Activated CD8-positive, alpha-beta T cell treated with anti-CD3 and anti-CD28 coated beads, Interleukin-2, amount 10 ng/mL, durations not matched to agents 7 days and 5 days (primary cell): ENCODE results near the gene RFWD3. TPM values are rescaled to one million over a fixed set of nuclear protein-coding genes. Genes with fewer than 3 reads are reported as not detected.

Source experiments
- ATAC-seq: fragments of 150-1000 bp; cut with Tn5 transposase; one replicate; pipeline ENCODE4 v1.10.0; 2021; ENCODE audit warnings: moderate library complexity
- CTCF ChIA-PET: fragments of 350-600 bp; sonication (Branson Sonifier 250); formaldehyde crosslinking; loops from one replicate; lab custom pipeline; 2021; ENCODE audit warnings: antibody characterized with exemption; lab: Charles Lee
- POLR2A ChIA-PET: fragments of 350-600 bp; sonication (Branson Sonifier 250); formaldehyde crosslinking; loops from one replicate; lab custom pipeline; 2021; ENCODE audit warnings: antibody characterized with exemption; lab: Charles Lee
- DNase-seq: peaks from one replicate; pipeline ENCODE4 v3.0.0-alpha.2; 2020
- H3K27ac Mint-ChIP-seq: one replicate; pipeline ENCODE4 v1.8.0; 2021; ENCODE audit warnings: mild to moderate bottlenecking, mixed read lengths
- H3K27me3 Mint-ChIP-seq: one replicate; pipeline ENCODE4 v1.8.0; 2021; ENCODE audit warnings: low read depth, mixed read lengths
- H3K36me3 Mint-ChIP-seq: one replicate; pipeline ENCODE4 v1.8.0; 2021; ENCODE audit warnings: low read depth, mixed read lengths
- H3K4me1 Mint-ChIP-seq: one replicate; pipeline ENCODE4 v1.8.0; 2021; ENCODE audit warnings: low read depth, mixed read lengths
- H3K4me3 Mint-ChIP-seq: one replicate; pipeline ENCODE4 v1.8.0; 2021; ENCODE audit warnings: mild to moderate bottlenecking, mixed read lengths
- H3K9me3 Mint-ChIP-seq: one replicate; pipeline ENCODE4 v1.8.0; 2022; ENCODE audit warnings: mixed read lengths; ENCODE audit not compliant: insufficient read depth
- total RNA-seq, 2 experiments: library from RNA; stranded (reverse); gene quantifications; one replicate each; pipeline ENCODE4 v1.2.3, GENCODE V29; 2021

The RFWD3 gene
- total RNA-seq, 2 experiments from 2014 or later = 119 to 120 TPM

DNA sequence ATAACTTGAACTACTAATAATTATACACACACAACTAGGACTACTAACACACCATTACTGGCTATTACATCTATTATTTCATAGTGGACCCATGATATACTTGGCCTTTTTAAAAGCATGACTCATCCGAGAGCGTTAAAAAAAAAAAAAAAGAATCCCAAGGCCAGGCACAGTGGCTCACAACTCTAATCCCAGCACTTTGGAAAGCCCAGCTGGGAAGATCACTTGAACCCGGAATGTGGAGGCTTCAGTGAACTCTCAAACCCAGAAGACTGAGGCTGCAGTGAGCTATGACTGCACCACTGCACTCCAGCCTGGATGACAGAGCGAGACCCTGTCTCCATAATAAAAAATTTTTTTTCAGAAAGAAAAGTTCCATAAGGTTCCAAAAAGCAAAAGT is 62.8 kb downstream of the RFWD3 start:
- Mint-ChIP-seq H3K27me3 (no peaks in the 10 kb centered on the region), H3K36me3 (peaks cover 40% of the 10 kb centered on the region), H3K4me3 (peak overlapping the region; percentile 88), H3K4me1 (peaks cover 83% of the 10 kb centered on the region), H3K9me3 (no peaks in the 10 kb centered on the region), H3K27ac (peak overlapping the region; percentile 60)
- ChIA-PET CTCF (no interaction called here), POLR2A (no interaction called here)
- no peak for ATAC-seq
- no peak for DNase-seq

DNA sequence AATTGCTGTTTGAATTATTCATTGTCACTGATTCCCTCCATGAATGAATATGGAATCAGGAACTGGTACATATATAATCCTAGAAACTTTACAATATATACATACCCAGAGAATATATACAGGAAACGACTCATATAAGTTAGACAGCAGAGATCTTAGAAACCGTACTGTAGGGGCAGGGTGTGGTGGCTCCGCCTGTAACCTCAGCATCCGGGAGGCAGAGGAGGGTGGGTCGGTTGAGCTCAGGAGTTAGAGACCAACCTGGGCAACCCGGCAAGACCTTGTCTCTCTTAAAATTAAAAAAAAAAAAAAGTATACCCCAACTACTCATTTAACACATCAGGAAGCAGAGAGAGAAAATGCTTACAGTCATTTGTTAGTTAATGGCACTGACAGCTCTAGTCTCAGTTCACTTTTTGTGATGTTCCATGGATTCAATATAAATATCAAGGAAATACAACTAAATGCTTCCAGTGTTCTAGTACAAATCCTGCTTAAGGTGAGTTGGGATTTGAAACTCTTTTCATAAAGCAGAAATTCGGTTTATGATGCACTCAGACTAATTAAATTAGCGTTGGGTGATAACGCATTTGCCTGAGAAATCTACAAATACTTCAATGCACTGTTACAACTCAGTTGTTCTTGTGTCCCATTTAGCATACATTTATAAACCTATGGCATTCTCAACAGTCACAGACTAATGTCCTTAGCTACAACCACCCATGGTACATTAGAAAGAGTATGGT is 65.4 kb downstream of the RFWD3 start:
- ChIA-PET POLR2A (interaction anchor here (0.6 to 1.6 kb wide), 5 partner anchors 37 to 131 kb away, joined by 3 to 5 read pairs (median 3); partner anchors contain the start of gene MLKL), CTCF (interaction anchor here (2.5 kb wide), 1 partner anchor 21 kb away, joined by 10 read pairs; no protein-coding TSS in a partner anchor)
- H3K9me3 Mint-ChIP-seq = no peaks in the 10 kb centered on the region
- peaks cover 51% of the 10 kb centered on the region for H3K36me3 Mint-ChIP-seq
- peaks cover 72% of the 10 kb centered on the region for H3K4me1 Mint-ChIP-seq
- H3K27me3 Mint-ChIP-seq = no peaks in the 10 kb centered on the region
- DNase-seq (peak; percentile 89), ATAC-seq (peak; percentile 97)
- peak overlapping the region; percentile 70 for H3K4me3 Mint-ChIP-seq
- H3K27ac Mint-ChIP-seq = peak overlapping the region; percentile 87

DNA sequence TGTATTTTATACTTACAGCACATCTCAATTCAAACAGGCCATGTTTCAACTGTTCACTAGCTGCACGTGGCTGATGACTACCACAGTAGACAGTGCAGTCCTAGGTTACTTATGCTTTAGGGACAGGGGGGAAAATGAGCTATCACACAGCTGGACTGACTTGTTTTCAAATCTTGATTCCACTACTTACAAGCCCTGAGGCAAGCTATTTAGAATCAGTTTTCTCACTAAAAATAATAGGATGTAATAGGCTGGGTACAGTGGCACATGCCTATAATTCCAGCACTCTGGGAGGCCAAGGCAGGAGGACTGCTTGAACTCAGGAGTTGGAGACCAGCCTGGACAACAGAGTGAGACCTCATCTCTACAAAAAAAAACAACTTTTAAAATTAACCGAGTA is 70.1 kb downstream of the RFWD3 start:
- H3K27ac Mint-ChIP-seq = no peak overlapping the region
- no peak for ATAC-seq
- no peak for DNase-seq
- ChIA-PET CTCF (interaction anchor here (0.9 kb wide), 1 partner anchor 55 kb away, joined by 3 read pairs; no protein-coding TSS in a partner anchor), POLR2A (no interaction called here)
- H3K27me3 Mint-ChIP-seq = no peaks in the 10 kb centered on the region
- H3K9me3 Mint-ChIP-seq = no peaks in the 10 kb centered on the region
- H3K4me3 Mint-ChIP-seq = no peak overlapping the region
- H3K36me3 Mint-ChIP-seq = peaks cover 41% of the 10 kb centered on the region
- H3K4me1 Mint-ChIP-seq = peaks cover 46% of the 10 kb centered on the region

DNA sequence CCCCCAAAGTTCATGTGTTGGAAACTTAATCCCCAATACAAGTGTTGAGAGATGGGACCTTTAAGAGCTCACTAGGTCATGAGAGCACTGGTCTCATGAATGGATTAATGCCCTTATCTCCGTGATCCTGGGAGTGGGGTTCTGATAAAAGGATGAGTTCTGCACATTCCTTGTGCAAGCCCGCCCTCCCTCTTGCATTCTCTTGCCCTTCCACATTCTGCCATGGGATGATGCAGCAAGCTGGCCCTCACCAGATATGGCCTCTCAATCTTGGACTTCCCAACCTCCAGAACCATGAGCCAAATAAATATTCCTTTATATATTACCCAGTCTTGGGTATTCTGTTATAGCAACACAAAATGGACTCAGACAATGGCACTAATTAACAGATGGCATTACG is 73.8 kb downstream of the RFWD3 start:
- ATAC-seq (no peak), DNase-seq (no peak)
- Mint-ChIP-seq H3K4me3 (no peak overlapping the region), H3K9me3 (no peaks in the 10 kb centered on the region), H3K36me3 (peaks cover 31% of the 10 kb centered on the region), H3K27me3 (no peaks in the 10 kb centered on the region), H3K27ac (no peak overlapping the region), H3K4me1 (peaks cover 27% of the 10 kb centered on the region)
- ChIA-PET CTCF (no interaction called here), POLR2A (interaction anchor here (0.6 to 1.2 kb wide), 2 partner anchors 74 to 119 kb away, joined by 3 to 4 read pairs; partner anchors contain the start of gene RFWD3)

DNA sequence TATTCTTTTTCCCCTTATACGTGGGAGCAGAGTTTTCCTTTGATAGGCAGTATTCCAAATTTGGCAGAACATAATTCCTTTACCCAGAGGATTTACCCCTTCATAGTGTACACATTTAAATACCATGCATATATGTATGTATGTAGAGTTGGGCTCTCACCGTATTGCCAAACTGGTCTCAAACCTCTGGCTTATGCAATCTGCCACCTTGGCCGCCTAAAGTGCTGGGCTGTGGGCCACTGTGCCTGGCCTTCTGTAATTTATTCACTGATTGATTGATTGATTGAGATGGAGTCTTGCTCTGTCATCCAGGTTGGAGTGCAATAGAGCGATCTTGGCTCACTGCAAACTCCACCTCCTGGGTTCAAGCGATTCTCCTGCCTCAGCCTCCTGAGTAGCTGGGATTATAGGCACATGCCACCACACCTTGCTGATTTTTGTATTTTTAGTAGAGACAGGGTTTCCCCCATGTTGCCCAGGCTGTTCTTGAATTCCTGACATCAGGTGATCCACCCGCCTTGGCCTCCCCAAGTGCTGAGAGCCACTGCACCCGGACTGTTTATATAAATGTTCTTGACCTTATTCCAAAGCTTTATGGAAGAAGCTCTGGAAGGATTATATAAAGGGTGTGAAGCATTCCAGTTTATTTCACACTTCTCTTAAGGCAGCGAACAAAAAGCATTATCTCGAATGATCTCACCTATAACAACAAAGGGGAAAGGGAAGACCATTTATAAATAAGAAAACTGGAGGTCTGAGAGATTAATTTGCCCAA is 74.6 kb downstream of the RFWD3 start:
- Mint-ChIP-seq H3K9me3 (no peaks in the 10 kb centered on the region), H3K27me3 (no peaks in the 10 kb centered on the region)
- CTCF ChIA-PET = no interaction called here

DNA sequence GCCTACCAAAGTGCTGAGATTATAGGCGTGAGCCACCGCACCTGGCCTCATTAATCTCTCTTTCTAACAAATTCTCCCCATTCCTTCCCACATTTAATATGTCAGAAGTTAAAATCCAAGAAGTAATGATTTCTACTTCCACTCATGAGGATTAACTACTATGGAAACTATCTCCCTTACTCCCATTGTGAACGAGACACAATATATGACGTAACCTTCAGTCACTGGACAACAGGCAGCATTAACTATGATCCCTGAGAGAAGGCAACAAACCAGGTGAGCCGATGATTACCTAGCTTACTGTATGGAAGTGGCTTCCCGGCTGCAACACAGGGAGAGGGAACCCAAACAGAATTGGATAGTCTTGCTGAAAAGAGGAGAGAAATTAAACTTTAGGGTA is 79.7 kb downstream of the RFWD3 start:
- Mint-ChIP-seq H3K4me3 (no peak overlapping the region), H3K27me3 (no peaks in the 10 kb centered on the region), H3K9me3 (no peaks in the 10 kb centered on the region), H3K36me3 (peaks cover 28% of the 10 kb centered on the region), H3K27ac (peak overlapping the region; percentile 48), H3K4me1 (peaks cover 41% of the 10 kb centered on the region)
- ATAC-seq = no peak
- no peak for DNase-seq
- ChIA-PET POLR2A (no interaction called here), CTCF (interaction anchor here (1.0 kb wide), 1 partner anchor 11 kb away, joined by 3 read pairs; no protein-coding TSS in a partner anchor)

More for the DNA sequence above, 74.6 kb downstream of the RFWD3 start:
- POLR2A ChIA-PET = interaction anchor here (0.6 to 1.2 kb wide), 2 partner anchors 75 to 119 kb away, joined by 3 to 4 read pairs; partner anchors contain the start of gene RFWD3
- H3K36me3 Mint-ChIP-seq = peaks cover 34% of the 10 kb centered on the region
- no peak for ATAC-seq
- no peak for DNase-seq
- H3K27ac Mint-ChIP-seq = no peak overlapping the region
- no peak overlapping the region for H3K4me3 Mint-ChIP-seq
- peaks cover 32% of the 10 kb centered on the region for H3K4me1 Mint-ChIP-seq

DNA sequence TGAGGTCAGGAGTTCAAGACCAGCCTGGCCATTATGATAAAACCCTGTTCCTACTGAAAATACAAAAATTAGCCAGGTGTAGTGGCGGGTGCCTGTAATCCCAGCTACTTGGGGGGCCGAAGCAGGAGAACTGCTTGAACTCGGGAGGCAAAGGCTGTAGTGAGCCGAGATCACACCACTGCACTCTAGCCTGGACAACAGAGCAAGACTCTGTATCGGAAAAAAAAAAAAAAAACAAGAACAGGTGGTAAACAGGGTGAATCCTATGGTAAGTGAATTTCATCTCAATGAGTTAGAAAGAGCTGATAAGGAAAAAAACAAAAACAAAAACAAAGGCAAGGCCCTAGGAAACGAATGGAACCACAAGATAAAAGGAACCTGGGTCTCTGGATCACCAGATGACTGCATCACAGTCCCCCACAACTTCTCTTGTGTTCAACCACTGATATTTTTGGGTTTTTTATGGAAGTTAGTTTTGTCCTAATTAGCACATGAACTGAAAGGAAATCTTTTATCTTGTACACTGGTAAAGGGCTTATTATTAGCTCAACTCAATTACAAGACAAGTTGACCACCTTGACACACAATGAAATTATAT is 80.7 kb downstream of the RFWD3 start:
- ChIA-PET CTCF (interaction anchor here (0.8 to 1.0 kb wide), 2 partner anchors 10 to 11 kb away, joined by 3 read pairs; no protein-coding TSS in a partner anchor), POLR2A (interaction anchor here (0.6 to 1.0 kb wide), 2 partner anchors 8 to 106 kb away, joined by 3 to 4 read pairs; no protein-coding TSS in a partner anchor)
- H3K36me3 Mint-ChIP-seq = peaks cover 27% of the 10 kb centered on the region
- H3K27ac Mint-ChIP-seq = no peak overlapping the region
- no peak for DNase-seq
- H3K4me1 Mint-ChIP-seq = peaks cover 45% of the 10 kb centered on the region
- no peaks in the 10 kb centered on the region for H3K9me3 Mint-ChIP-seq
- H3K4me3 Mint-ChIP-seq = no peak overlapping the region
- ATAC-seq = peak; percentile 55
- H3K27me3 Mint-ChIP-seq = no peaks in the 10 kb centered on the region

DNA sequence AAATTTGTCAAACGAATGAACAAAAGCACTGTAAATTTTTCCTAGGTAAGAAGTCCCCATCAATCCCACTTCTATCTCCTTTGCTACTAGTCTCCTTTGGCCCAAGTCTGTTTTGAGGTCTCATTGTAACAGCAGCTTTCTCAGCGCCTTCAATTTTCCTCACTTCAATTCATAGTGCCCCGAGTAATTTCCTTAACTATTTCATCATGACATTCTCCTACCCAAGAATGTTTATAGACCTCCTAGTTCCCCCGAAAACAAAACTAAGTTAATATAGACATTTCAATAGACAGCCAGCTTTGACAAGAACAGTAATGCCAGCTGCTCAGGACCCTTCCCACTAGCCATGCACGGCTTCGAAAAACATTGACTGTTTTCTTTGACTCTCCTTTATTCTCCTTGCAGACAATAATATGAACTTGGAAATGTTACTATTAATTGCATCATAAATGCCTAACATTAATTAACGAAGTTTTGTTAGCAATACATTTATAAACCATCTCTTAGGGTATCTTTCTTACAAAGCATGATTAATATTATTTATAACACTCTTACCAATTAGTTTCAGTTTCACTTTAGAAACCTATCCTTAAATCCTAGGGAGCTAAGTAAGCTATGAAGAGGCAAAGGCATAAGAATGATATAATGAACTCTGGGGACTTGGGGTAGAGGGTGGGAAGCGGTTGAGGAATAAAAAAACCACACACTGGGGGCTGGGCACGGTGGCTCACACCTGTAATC is 82.6 kb downstream of the RFWD3 start:
- Mint-ChIP-seq H3K27me3 (no peaks in the 10 kb centered on the region), H3K4me3 (no peak overlapping the region), H3K27ac (no peak overlapping the region), H3K9me3 (no peaks in the 10 kb centered on the region), H3K36me3 (peaks cover 25% of the 10 kb centered on the region), H3K4me1 (peaks cover 51% of the 10 kb centered on the region)
- ChIA-PET CTCF (no interaction called here), POLR2A (no interaction called here)
- no peak for ATAC-seq
- no peak for DNase-seq

DNA sequence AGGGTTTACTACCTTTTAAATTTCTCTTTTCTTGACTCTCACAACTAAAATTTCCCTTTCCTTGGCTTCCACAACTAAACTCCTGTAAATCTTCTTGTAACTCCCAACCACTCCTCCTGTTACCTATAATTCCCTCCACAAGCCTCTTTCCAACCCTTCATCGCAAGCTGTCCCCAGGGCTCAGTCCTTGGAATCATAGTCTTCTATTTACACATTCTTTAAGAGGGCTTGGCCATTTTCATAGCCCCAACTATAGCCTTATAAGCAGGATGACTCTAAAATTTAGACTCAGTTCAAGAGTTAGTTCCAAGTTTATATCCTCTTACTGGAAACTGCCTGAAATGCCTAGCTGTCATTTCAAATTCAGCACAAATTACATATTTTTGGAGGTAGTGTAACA is 83.7 kb downstream of the RFWD3 start:
- no peak overlapping the region for H3K27ac Mint-ChIP-seq
- H3K9me3 Mint-ChIP-seq = no peaks in the 10 kb centered on the region
- H3K36me3 Mint-ChIP-seq = peaks cover 26% of the 10 kb centered on the region
- H3K27me3 Mint-ChIP-seq = no peaks in the 10 kb centered on the region
- no peak for ATAC-seq
- ChIA-PET POLR2A (no interaction called here), CTCF (no interaction called here)
- H3K4me1 Mint-ChIP-seq = peaks cover 58% of the 10 kb centered on the region
- H3K4me3 Mint-ChIP-seq = no peak overlapping the region
- DNase-seq = no peak

DNA sequence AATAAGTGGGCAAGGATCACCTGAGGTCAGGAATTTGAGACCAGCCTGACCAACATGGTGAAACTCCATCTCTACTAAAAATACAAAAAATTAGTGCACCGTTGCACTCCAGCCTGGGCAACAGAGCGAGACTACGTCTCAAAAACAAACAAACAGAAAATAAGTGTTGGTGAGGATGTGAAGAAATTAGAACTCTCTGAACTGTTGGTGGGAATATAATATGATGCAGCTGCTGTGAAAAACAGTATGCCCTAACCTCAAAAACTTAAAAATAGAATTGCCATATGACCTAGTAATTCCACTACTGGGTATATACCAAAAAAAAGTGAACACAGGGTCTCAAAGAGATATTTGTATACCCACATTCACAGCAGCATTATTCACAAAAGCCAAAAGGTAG is 85.8 kb downstream of the RFWD3 start:
- Mint-ChIP-seq H3K9me3 (no peaks in the 10 kb centered on the region), H3K4me1 (peaks cover 48% of the 10 kb centered on the region), H3K36me3 (peaks cover 15% of the 10 kb centered on the region), H3K27ac (no peak overlapping the region), H3K27me3 (no peaks in the 10 kb centered on the region), H3K4me3 (no peak overlapping the region)
- ATAC-seq (no peak), DNase-seq (no peak)
- ChIA-PET POLR2A (no interaction called here), CTCF (no interaction called here)

DNA sequence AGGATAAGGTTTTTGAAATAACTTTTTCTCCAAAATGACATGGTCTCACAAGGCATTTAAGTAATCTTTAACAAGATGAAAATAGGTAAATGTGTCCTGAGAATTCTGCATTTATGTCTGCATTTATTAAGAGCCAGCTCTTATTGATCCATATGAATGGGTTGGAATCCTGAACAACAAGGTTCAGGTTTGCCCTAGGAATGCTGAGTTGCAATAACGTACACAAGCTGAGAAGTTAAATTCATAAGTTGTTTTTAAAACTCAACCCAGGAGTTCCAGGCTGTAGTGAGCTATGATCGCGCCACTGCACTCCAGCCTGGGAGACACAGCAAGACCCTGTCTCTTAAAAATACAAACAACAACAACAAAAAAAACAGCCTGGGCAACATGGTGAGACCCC is 87.8 kb downstream of the RFWD3 start:
- ChIA-PET CTCF (interaction anchor here (0.8 to 1.4 kb wide), 5 partner anchors 10 to 44 kb away, joined by 3 to 5 read pairs (median 3); partner anchors contain the start of gene GLG1), POLR2A (interaction anchor here (0.6 to 1.6 kb wide), 2 partner anchors 28 to 216 kb away, joined by 3 to 6 read pairs; partner anchors contain the start of gene GLG1)
- no peaks in the 10 kb centered on the region for H3K27me3 Mint-ChIP-seq
- no peaks in the 10 kb centered on the region for H3K9me3 Mint-ChIP-seq
- no peak overlapping the region for H3K4me3 Mint-ChIP-seq
- H3K36me3 Mint-ChIP-seq = peaks cover 11% of the 10 kb centered on the region
- DNase-seq (no peak), ATAC-seq (no peak)
- no peak overlapping the region for H3K27ac Mint-ChIP-seq
- H3K4me1 Mint-ChIP-seq = peaks cover 41% of the 10 kb centered on the region
